HepG2 (cell line): ENCODE measurements around the gene CASS4.

ENCODE experiments used
- CHD4 ChIP-seq: fragments of 200-600 bp; sonication (generic); IDR thresholded peaks from 2 replicates; pipeline ENCODE4 v1.7.0; 2017; ENCODE audit warnings: mild to moderate bottlenecking, low read length, borderline replicate concordance
- EED ChIP-seq: sonication (generic); formaldehyde crosslinking; IDR thresholded peaks from 2 replicates; pipeline ENCODE4 v1.5.0; 2020; ENCODE audit warnings: mild to moderate bottlenecking, missing genetic modification reagents
- KDM3A ChIP-seq: IDR thresholded peaks from 2 replicates; pipeline ENCODE4 v1.6.1; 2018; ENCODE audit warnings: low read depth, missing compliant biosample characterization
- ZFP62 ChIP-seq: sonication (generic); formaldehyde crosslinking; IDR thresholded peaks from 2 replicates; pipeline ENCODE4 v1.4.0; 2020; ENCODE audit warnings: missing genetic modification reagents

- no peak for TF ChIP-seq KDM3A (CRISPR knock-in tag)
- no peak for TF ChIP-seq EED (CRISPR knock-in tag)
- no peak for TF ChIP-seq CHD4
- no peak for TF ChIP-seq ZFP62 (CRISPR knock-in tag)
These were observed 18.4 kb upstream of the CASS4 start for GRCh38 chr20:56393653-56394052.
